ENCODE data around the gene E2F2. TPM values are rescaled to one million over a fixed set of nuclear protein-coding genes. Genes with fewer than 3 reads are reported as not detected.
A peak's percentile ranks its signal among the peaks of the same experiment; 100 is the strongest.

E2F2 gene
- total and polyA plus RNA-seq, 2 of the 13 experiments (the other 11 are each of a cell fraction or from before 2014, with no cell fraction given), result 0.65 to 6.6 TPM

DNA sequence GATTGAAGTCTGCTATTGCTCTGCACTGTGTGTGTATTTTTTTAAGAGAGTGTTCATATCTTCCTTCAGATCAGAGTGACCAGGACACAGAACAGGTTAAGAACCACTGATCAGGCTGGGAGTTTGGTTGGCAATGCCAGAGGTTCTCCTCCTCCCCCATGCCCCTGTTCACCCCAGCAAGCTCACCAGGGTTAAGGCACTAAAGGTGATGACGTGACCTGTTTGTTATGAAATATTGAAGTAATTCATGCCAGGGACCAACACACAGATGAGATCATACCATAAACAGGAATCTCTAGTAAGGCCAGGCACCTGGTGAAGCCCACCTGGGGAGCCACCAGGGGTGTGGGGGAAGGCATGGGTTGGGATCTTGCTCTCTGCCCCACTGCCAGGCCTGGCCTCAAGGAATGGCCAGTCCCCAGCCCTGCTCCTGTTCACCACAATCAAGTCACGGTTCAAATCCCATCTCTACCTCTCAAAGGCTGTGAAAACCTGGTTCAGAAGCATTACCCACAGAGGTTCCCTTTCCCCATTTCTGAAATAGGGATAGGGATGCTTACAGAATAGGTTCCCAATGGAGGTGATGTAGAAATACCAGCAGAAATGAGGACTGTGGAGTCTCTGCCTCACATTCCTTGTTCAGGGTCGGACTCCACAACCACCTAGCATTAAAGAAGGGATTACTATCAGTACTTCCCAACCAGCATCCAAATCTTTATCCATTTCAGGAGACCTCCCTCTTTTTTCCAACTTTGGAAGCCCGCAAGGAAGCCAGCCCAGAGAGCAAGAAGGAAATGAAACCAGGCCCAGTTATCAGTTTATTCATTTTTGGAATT lies 25.8 kb upstream of the E2F2 start (continued):
- TF ChIP-seq ZC3H4 (CRISPR knock-in tag; IDR thresholded peaks at IDR 0.05; ENCODE audit: borderline replicate concordance) (no peak), ZNF501 (CRISPR knock-in tag; IDR thresholded peaks at IDR 0.05) (peak; percentile 36; the same call in 1 of the 2 replicates), LRRFIP1 (CRISPR knock-in tag; conservative IDR thresholded peaks at IDR 0.05) (no peak), PHF8 (CRISPR knock-in tag; IDR thresholded peaks at IDR 0.05) (0 out of 2 replicates have a peak, but pooled peaks have one; percentile 1), ZNF598 (CRISPR knock-in tag; IDR thresholded peaks at IDR 0.05; ENCODE audit: borderline replicate concordance) (no peak), MAFK (conservative IDR thresholded peaks at IDR 0.05 in 1 of 2, IDR thresholded peaks at IDR 0.05 in 1 of 2; ENCODE audit: low read length in 2 of 2) (no peak), IRF1 (CRISPR knock-in tag; IDR thresholded peaks at IDR 0.05; ENCODE audit: low read depth) (no peak), SNRNP70 (IDR thresholded peaks at IDR 0.05; ENCODE audit: low read depth, low read length) (no peak), ZBTB3 (CRISPR knock-in tag; IDR thresholded peaks at IDR 0.05; ENCODE audit: borderline replicate concordance, low read depth) (0 out of 2 replicates have a peak, but pooled peaks have one; percentile 52), FOSL2 (CRISPR knock-in tag; IDR thresholded peaks at IDR 0.05) (peak; percentile 27; the same call in 1 of the 2 replicates), ZNF121 (CRISPR knock-in tag; IDR thresholded peaks at IDR 0.05) (0 out of 2 replicates have a peak, but pooled peaks have one; percentile 46), POLR2A (IDR thresholded peaks at IDR 0.05; ENCODE audit: insufficient read depth in 1 of 2, low read depth in 2 of 2, low read length in 2 of 2) (peak; percentile 49 to 61), ZNF777 (CRISPR knock-in tag; IDR thresholded peaks at IDR 0.05) (no peak), POLR2AphosphoS5 (IDR thresholded peaks at IDR 0.05; ENCODE audit: low read depth, low read length) (peak; percentile 36; the same call in 1 of the 2 replicates), HIC2 (CRISPR knock-in tag; IDR thresholded peaks at IDR 0.05; ENCODE audit: low read depth) (0 out of 2 replicates have a peak, but pooled peaks have one; percentile 35), DR1 (CRISPR knock-in tag; IDR thresholded peaks at IDR 0.05) (no peak), ZNF720 (CRISPR knock-in tag; IDR thresholded peaks at IDR 0.05) (no peak), NFKBIZ (CRISPR knock-in tag; IDR thresholded peaks at IDR 0.05) (0 out of 2 replicates have a peak, but pooled peaks have one; percentile 5), ATF1 (CRISPR knock-in tag; IDR thresholded peaks at IDR 0.05) (no peak), CREM (IDR thresholded peaks at IDR 0.05) (0 out of 2 replicates have a peak, but pooled peaks have one; percentile 16), CREM (CRISPR knock-in tag; IDR thresholded peaks at IDR 0.05) (no peak), DNMT1 (CRISPR knock-in tag; IDR thresholded peaks at IDR 0.05) (no peak), AGO1 (IDR thresholded peaks at IDR 0.05; ENCODE audit: low read depth, low read length, poor library complexity, severe bottlenecking) (peak; percentile 85)
- TF ChIP-seq, protein P1, sequence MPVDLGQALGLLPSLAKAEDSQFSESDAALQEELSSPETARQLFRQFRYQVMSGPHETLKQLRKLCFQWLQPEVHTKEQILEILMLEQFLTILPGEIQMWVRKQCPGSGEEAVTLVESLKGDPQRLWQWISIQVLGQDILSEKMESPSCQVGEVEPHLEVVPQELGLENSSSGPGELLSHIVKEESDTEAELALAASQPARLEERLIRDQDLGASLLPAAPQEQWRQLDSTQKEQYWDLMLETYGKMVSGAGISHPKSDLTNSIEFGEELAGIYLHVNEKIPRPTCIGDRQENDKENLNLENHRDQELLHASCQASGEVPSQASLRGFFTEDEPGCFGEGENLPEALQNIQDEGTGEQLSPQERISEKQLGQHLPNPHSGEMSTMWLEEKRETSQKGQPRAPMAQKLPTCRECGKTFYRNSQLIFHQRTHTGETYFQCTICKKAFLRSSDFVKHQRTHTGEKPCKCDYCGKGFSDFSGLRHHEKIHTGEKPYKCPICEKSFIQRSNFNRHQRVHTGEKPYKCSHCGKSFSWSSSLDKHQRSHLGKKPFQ (CRISPR knock-in tag; IDR thresholded peaks at IDR 0.05; ENCODE audit: insufficient replicate concordance), result peak; percentile 15

Measured in HepG2 (cell line).